CD4-positive, alpha-beta T cell (primary cell): ENCODE measurements around the gene RHOT1. TPM values are rescaled to one million over a fixed set of nuclear protein-coding genes. Genes with fewer than 3 reads are reported as not detected.

Experiments used
- ATAC-seq: fragments of 200-7000 bp; cut with Tn5 transposase; one replicate; pipeline ENCODE4 v1.10.0; 2022; ENCODE audit warnings: mild to moderate bottlenecking; ENCODE audit not compliant: poor library complexity
- CTCF ChIA-PET: fragments of 350-600 bp; sonication (Branson Sonifier 250); formaldehyde crosslinking; loops from one replicate; lab custom pipeline; 2021; ENCODE audit warnings: antibody characterized with exemption, inconsistent platforms; lab: Charles Lee
- POLR2A ChIA-PET: fragments of 350-600 bp; sonication (Branson Sonifier 250); formaldehyde crosslinking; loops from one replicate; lab custom pipeline; 2021; ENCODE audit warnings: antibody characterized with exemption, inconsistent platforms; lab: Charles Lee
- DNase-seq, 14 experiments: peaks; one replicate each; pipeline ENCODE4 v3.0.0-alpha.2; 2013 to 2020; ENCODE audit warnings: mixed read lengths in 2 of 14
- H3K27ac ChIP-seq, 2 donors: one replicate each; pipeline versions ENCODE4 v1.5.1 to v1.7.0; 2013; ENCODE audit warnings: low read length in 2 of 2, low read depth in 1 of 2, mild to moderate bottlenecking in 1 of 2
- H3K27me3 ChIP-seq, 2 experiments: 1 replicate in 1 of 2; 2 replicates in 1 of 2; pipeline versions ENCODE4 v1.6.1 to v1.7.0; 2013; ENCODE audit warnings: low read length in 2 of 2, control low read depth in 1 of 2, mild to moderate bottlenecking in 1 of 2, moderate library complexity in 1 of 2; ENCODE audit not compliant: insufficient read depth in 2 of 2, control insufficient read depth in 1 of 2
- H3K36me3 ChIP-seq: one replicate; pipeline ENCODE4 v1.6.1; 2013; ENCODE audit warnings: low read length, control low read depth; ENCODE audit not compliant: insufficient read depth
- H3K4me1 ChIP-seq: one replicate; pipeline ENCODE4 v1.6.1; 2013; ENCODE audit warnings: low read length, control low read depth; ENCODE audit not compliant: insufficient read depth
- H3K4me3 ChIP-seq: one replicate; pipeline ENCODE4 v1.5.1; 2013; ENCODE audit warnings: mild to moderate bottlenecking, low read length, moderate library complexity
- H3K9me3 ChIP-seq, 2 experiments: 1 replicate in 1 of 2; 2 replicates in 1 of 2; pipeline versions ENCODE4 v1.6.1 to v1.7.0; 2013; ENCODE audit warnings: low read length in 2 of 2, mild to moderate bottlenecking in 2 of 2, control low read depth in 1 of 2, moderate library complexity in 1 of 2; ENCODE audit not compliant: control insufficient read depth in 1 of 2, insufficient read depth in 1 of 2
- H3K27ac Mint-ChIP-seq: one replicate; pipeline ENCODE4 v1.8.0; 2020; ENCODE audit warnings: mixed read lengths
- H3K27me3 Mint-ChIP-seq: one replicate; pipeline ENCODE4 v1.8.0; 2021; ENCODE audit warnings: mixed read lengths
- H3K36me3 Mint-ChIP-seq: one replicate; pipeline ENCODE4 v1.8.0; 2021; ENCODE audit warnings: low read depth, mixed read lengths
- H3K4me1 Mint-ChIP-seq: one replicate; pipeline ENCODE4 v1.8.0; 2021; ENCODE audit warnings: low read depth, mixed read lengths
- H3K4me3 Mint-ChIP-seq: one replicate; pipeline ENCODE4 v1.8.0; 2020; ENCODE audit warnings: mild to moderate bottlenecking, mixed read lengths
- H3K9me3 Mint-ChIP-seq: one replicate; pipeline ENCODE4 v1.8.0; 2020; ENCODE audit warnings: mixed read lengths
- CTCF ChIP-seq: fragments of 200-600 bp; IDR thresholded peaks from one replicate; pipeline ENCODE4 v1.8.0; 2022; ENCODE audit warnings: antibody characterized with exemption, mild to moderate bottlenecking
- intact Hi-C, 2 experiments: fragments of 100-400 bp; cut with DNase I in 1 of 2; cut with micrococcal nuclease in 1 of 2; formaldehyde crosslinking; loops; one replicate each; pipeline versions ENCODE4 v1.15.1 to v1.9.0; 2023 to 2025; cut with DNase I, micrococcal nuclease
- total RNA-seq, 174 experiments: library from RNA in 2 of 174; stranded (reverse) in 2 of 174; gene quantifications; one replicate each; pipeline ENCODE4 v1.2.3 and lab custom pipeline; 2021 to 2026

Gene RHOT1
- total RNA-seq, 2 experiments from 2014 or later: 12.9 to 13.1 TPM

- DNase-seq: no peak
- H3K27me3 ChIP-seq: no peaks in the 10 kb centered on the region
- H3K27ac ChIP-seq: no peak overlapping the region
- H3K4me3 ChIP-seq: no peak overlapping the region
- peaks cover 60% of the 10 kb centered on the region for H3K36me3 Mint-ChIP-seq
- no peak for ATAC-seq
- H3K4me1 Mint-ChIP-seq: no peaks in the 10 kb centered on the region
- H3K27me3 Mint-ChIP-seq: no peaks in the 10 kb centered on the region
- no peak overlapping the region for H3K4me3 Mint-ChIP-seq
- CTCF ChIA-PET: no interaction called here
- peaks cover 20% of the 10 kb centered on the region for H3K36me3 ChIP-seq
- H3K9me3 Mint-ChIP-seq: no peaks in the 10 kb centered on the region
- no peaks in the 10 kb centered on the region for H3K4me1 ChIP-seq
- H3K27ac Mint-ChIP-seq: no peak overlapping the region
- intact Hi-C loops: no loop called here
- POLR2A ChIA-PET: no interaction called here
- no peaks in the 10 kb centered on the region for H3K9me3 ChIP-seq
- no peak for TF ChIP-seq CTCF
Observed at GRCh38 chr17:32185875-32186274, 43.6 kb downstream of the RHOT1 start.

GRCh38 chr17:32187271-32187670, 45.0 kb downstream of the RHOT1 start:
- H3K36me3 ChIP-seq: peaks cover 20% of the 10 kb centered on the region
- ATAC-seq: no peak
- POLR2A ChIA-PET: no interaction called here

DNA sequence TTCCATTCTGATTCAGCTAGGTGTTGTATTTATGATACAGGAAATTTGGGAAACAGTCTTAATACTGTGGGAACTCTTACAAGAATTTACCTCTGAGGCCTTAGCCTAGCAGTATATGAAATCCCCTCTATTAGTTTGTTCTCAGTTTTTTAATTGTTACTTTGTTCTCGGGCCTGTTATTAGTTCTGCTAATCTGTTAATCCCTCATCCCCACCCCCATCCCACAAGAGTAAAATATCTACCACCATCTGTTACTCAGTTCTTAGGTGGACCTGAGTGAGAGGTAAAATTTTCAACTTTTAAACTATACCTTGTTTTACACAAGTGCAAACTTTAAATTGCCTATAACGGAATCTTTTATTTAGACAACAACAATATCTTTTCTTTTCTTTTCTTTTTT, 47.0 kb downstream of the RHOT1 start:
- Mint-ChIP-seq H3K27me3 (no peaks in the 10 kb centered on the region), H3K4me3 (no peak overlapping the region), H3K4me1 (no peaks in the 10 kb centered on the region), H3K9me3 (no peaks in the 10 kb centered on the region), H3K27ac (no peak overlapping the region), H3K36me3 (peaks cover 60% of the 10 kb centered on the region)
- Histone ChIP-seq H3K9me3 (no peaks in the 10 kb centered on the region), H3K36me3 (peaks cover 27% of the 10 kb centered on the region), H3K4me3 (no peak overlapping the region), H3K27me3 (no peaks in the 10 kb centered on the region), H3K4me1 (no peaks in the 10 kb centered on the region), H3K27ac (no peak overlapping the region)
- ChIA-PET POLR2A (no interaction called here), CTCF (no interaction called here)
- no peak for TF ChIP-seq CTCF
- no peak for DNase-seq
- intact Hi-C loops: no loop called here
- no peak for ATAC-seq

More at GRCh38 chr17:32187271-32187670, 45.0 kb downstream of the RHOT1 start:
- Mint-ChIP-seq H3K4me1 (no peaks in the 10 kb centered on the region), H3K27me3 (no peaks in the 10 kb centered on the region), H3K36me3 (peaks cover 54% of the 10 kb centered on the region), H3K27ac (no peak overlapping the region), H3K4me3 (no peak overlapping the region), H3K9me3 (no peaks in the 10 kb centered on the region)
- H3K4me3 ChIP-seq: no peak overlapping the region
- no peaks in the 10 kb centered on the region for H3K27me3 ChIP-seq
- H3K4me1 ChIP-seq: no peaks in the 10 kb centered on the region
- H3K27ac ChIP-seq: no peak overlapping the region
- H3K9me3 ChIP-seq: no peaks in the 10 kb centered on the region
- no peak for TF ChIP-seq CTCF
- CTCF ChIA-PET: no interaction called here
- no peak for DNase-seq
- intact Hi-C loops: no loop called here
